ENCODE measurements around the gene IP6K2.

DNA sequence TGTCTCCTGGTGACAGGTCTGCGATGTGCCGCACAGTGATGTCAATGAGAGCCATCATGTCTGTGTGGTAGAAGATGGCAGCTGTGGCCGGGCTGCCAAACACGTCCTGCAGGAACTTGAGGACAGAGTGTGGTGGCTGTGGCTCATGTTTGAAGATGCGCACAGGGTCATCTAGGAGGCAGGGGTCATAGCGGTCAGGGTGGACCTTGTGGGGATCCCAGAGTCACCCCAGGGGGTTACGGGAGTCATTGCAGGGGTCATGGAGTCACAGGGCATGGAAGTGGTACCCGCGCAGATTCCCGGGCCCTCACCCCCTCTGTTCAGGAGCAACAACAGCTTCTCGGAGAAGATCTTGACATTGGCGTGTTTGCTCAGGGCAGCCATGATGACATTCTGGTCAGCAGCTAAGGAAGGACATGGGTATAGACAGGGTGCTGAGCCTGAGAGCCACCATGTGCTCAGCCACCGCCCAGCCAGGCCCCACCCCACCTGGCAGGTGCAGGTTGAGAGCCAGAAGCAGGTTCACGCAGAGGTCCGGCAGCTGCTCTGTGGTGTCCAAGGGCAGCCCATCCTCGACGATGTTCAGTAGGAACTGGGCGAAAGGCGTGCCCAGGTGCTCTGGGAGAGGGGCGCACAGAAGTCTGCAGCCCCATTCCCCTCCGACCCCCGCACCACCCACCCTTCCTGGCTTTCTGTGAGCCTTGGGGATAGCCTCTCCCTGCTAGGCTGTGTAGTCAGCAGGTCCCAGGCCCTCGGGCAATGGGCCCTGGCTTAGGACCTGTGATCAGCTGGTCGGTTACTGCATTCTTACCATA is 38.2 kb downstream of the IP6K2 start:
- TF ChIP-seq POLR2A (IDR thresholded peaks at IDR 0.05) (no peak), CTCF (IDR thresholded peaks at IDR 0.05) (no peak)

Measured in thyroid gland (tissue), 4 donors.